Suprapubic skin (tissue), 4 donors: ENCODE results near the gene GPR150.

Experiments
- EP300 ChIP-seq: sonication (generic); formaldehyde crosslinking; IDR thresholded peaks from one replicate; pipeline ENCODE4 v1.6.1; 2017; ENCODE audit warnings: antibody characterized with exemption
- POLR2A ChIP-seq, 2 donors: fragments of 450-650 bp; IDR thresholded peaks; one replicate each; pipeline ENCODE4 v1.6.1; 2017; ENCODE audit warnings: antibody characterized with exemption in 2 of 2, mild to moderate bottlenecking in 2 of 2, moderate library complexity in 2 of 2
- POLR2AphosphoS5 ChIP-seq, 3 donors: sonication (generic); formaldehyde crosslinking; IDR thresholded peaks; one replicate each; pipeline ENCODE4 v1.6.1; 2017; ENCODE audit warnings: antibody characterized with exemption in 3 of 3
- TF ChIP-seq, protein P1 (sequence below), 2 donors: fragments of 200-600 bp in 1 of 2; fragments of 450-650 bp in 1 of 2; sonication (generic) in 1 of 2; IDR thresholded peaks; one replicate each; pipeline ENCODE4 v1.5.1; 2016 to 2019; ENCODE audit warnings: antibody characterized with exemption in 2 of 2, mild to moderate bottlenecking in 1 of 2, moderate library complexity in 1 of 2

DNA sequence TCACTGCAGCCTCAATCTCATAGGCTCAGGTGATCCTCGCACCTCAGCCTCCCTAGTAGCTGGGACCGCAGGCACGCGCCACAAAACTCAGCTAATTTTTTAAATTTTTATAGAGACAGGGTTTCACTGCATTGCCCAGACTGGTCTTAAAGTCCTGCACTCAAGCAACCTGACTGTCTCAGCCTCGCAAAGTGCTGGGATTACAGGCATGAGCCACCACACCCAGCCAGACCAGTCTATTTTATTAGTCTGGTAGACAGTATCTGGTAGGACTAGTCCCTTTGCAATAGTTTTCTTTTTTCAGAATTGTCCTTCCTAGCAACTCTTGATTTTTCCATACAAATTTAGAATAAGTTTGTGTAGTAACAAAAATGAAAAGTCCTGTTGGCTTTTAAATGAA, 14.1 kb upstream of the GPR150 start:
- TF ChIP-seq, protein P1, sequence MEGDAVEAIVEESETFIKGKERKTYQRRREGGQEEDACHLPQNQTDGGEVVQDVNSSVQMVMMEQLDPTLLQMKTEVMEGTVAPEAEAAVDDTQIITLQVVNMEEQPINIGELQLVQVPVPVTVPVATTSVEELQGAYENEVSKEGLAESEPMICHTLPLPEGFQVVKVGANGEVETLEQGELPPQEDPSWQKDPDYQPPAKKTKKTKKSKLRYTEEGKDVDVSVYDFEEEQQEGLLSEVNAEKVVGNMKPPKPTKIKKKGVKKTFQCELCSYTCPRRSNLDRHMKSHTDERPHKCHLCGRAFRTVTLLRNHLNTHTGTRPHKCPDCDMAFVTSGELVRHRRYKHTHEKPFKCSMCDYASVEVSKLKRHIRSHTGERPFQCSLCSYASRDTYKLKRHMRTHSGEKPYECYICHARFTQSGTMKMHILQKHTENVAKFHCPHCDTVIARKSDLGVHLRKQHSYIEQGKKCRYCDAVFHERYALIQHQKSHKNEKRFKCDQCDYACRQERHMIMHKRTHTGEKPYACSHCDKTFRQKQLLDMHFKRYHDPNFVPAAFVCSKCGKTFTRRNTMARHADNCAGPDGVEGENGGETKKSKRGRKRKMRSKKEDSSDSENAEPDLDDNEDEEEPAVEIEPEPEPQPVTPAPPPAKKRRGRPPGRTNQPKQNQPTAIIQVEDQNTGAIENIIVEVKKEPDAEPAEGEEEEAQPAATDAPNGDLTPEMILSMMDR (IDR thresholded peaks at IDR 0.05), result no peak
- TF ChIP-seq POLR2A (IDR thresholded peaks at IDR 0.05), result no peak
- no peak for TF ChIP-seq POLR2AphosphoS5 (IDR thresholded peaks at IDR 0.05)
- no peak for TF ChIP-seq EP300
